HepG2 (cell line): ENCODE measurements around the gene LYPD4. TPM values are rescaled to one million over a fixed set of nuclear protein-coding genes. Genes with fewer than 3 reads are reported as not detected.
A peak's percentile ranks its signal among the peaks of the same experiment; 100 is the strongest.

ENCODE experiments used
- AKAP8 ChIP-seq: sonication (generic); formaldehyde crosslinking; IDR thresholded peaks from 2 replicates; pipeline ENCODE4 v1.5.1; 2020; ENCODE audit warnings: mild to moderate bottlenecking, missing genetic modification reagents
- ASH2L ChIP-seq: fragments of 300-600, 200-600 bp; sonication (generic); IDR thresholded peaks from 2 replicates; pipeline ENCODE4 v1.7.0; 2017; ENCODE audit warnings: low read depth, mild to moderate bottlenecking, moderate library complexity, mixed read lengths, low read length; ENCODE audit not compliant: insufficient read length
- PAX8 ChIP-seq: sonication (generic); formaldehyde crosslinking; IDR thresholded peaks from 2 replicates; pipeline ENCODE4 v1.8.0; 2022; ENCODE audit warnings: mild to moderate bottlenecking, missing genetic modification reagents, borderline replicate concordance
- U2AF2 ChIP-seq: fragments of 200-400 bp; formaldehyde crosslinking; IDR thresholded peaks from 2 replicates; pipeline ENCODE4 v1.6.1; 2017; ENCODE audit warnings: low read depth, mild to moderate bottlenecking, low read length
- ZNF331 ChIP-seq: sonication (generic); formaldehyde crosslinking; IDR thresholded peaks from 2 replicates; pipeline ENCODE4 v1.4.0; 2020; ENCODE audit warnings: missing genetic modification reagents
- ZNF784 ChIP-seq: sonication (generic); formaldehyde crosslinking; IDR thresholded peaks from 2 replicates; pipeline ENCODE4 v1.5.1; 2020; ENCODE audit warnings: missing genetic modification reagents, mild to moderate bottlenecking, borderline replicate concordance
- polyA plus RNA-seq, 8 experiments: library from polyadenylated mRNA; depleted of rRNA in 3 of 8; stranded (reverse) in 7 of 8; unstranded in 1 of 8; fragments of >200 nt; fragmentation: Illumina TruSeq in 4 of 8; extraction: Trizol in 4 of 8; gene quantifications; 2 replicates each; pipeline versions ENCODE4 v1.2.1 to v1.2.3, GENCODE V29; 2011 to 2016; ENCODE audit warnings: low read depth in 4 of 8, missing spikeins in 1 of 8, mixed read lengths in 1 of 8; ENCODE audit not compliant: insufficient read depth in 1 of 8
- total RNA-seq, 5 experiments: library from RNA; depleted of rRNA; stranded (reverse); fragments of >200 nt; fragmentation: Illumina TruSeq; extraction: Trizol; gene quantifications; 2 replicates each; pipeline ENCODE4 v1.2.3, GENCODE V29; 2016; ENCODE audit warnings: low read depth in 1 of 5
- TF ChIP-seq, protein P1 (sequence below): IDR thresholded peaks from 2 replicates; pipeline ENCODE4 v1.6.1; 2016; ENCODE audit warnings: missing genetic modification reagents, missing compliant biosample characterization
- TF ChIP-seq, protein P2 (sequence below): sonication (generic); formaldehyde crosslinking; IDR thresholded peaks from 2 replicates; pipeline ENCODE4 v1.5.0; 2020; ENCODE audit warnings: mild to moderate bottlenecking, missing genetic modification reagents, borderline replicate concordance
- TF ChIP-seq, protein P3 (sequence below): sonication (generic); formaldehyde crosslinking; IDR thresholded peaks from 2 replicates; pipeline ENCODE4 v1.5.1; 2020; ENCODE audit warnings: mild to moderate bottlenecking, missing genetic modification reagents, moderate library complexity
- TF ChIP-seq, protein P4 (sequence below): sonication (generic); formaldehyde crosslinking; IDR thresholded peaks from 2 replicates; pipeline ENCODE4 v1.4.0; 2020; ENCODE audit warnings: missing genetic modification reagents

LYPD4 gene
- total and polyA plus RNA-seq, 2 of the 13 experiments (the other 11 are each of a cell fraction or from before 2014, with no cell fraction given) = not detected

GRCh38 chr19:41871573-41872383, 27.3 kb upstream of the LYPD4 start (continued):
- TF ChIP-seq, protein P1, sequence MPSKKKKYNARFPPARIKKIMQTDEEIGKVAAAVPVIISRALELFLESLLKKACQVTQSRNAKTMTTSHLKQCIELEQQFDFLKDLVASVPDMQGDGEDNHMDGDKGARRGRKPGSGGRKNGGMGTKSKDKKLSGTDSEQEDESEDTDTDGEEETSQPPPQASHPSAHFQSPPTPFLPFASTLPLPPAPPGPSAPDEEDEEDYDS (CRISPR knock-in tag) = no peak
- TF ChIP-seq ASH2L (no peak), AKAP8 (peak; percentile 95), ZNF784 (no peak), U2AF2 (no peak), PAX8 (no peak), ZNF331 (CRISPR knock-in tag) (no peak)
- TF ChIP-seq, protein P2, sequence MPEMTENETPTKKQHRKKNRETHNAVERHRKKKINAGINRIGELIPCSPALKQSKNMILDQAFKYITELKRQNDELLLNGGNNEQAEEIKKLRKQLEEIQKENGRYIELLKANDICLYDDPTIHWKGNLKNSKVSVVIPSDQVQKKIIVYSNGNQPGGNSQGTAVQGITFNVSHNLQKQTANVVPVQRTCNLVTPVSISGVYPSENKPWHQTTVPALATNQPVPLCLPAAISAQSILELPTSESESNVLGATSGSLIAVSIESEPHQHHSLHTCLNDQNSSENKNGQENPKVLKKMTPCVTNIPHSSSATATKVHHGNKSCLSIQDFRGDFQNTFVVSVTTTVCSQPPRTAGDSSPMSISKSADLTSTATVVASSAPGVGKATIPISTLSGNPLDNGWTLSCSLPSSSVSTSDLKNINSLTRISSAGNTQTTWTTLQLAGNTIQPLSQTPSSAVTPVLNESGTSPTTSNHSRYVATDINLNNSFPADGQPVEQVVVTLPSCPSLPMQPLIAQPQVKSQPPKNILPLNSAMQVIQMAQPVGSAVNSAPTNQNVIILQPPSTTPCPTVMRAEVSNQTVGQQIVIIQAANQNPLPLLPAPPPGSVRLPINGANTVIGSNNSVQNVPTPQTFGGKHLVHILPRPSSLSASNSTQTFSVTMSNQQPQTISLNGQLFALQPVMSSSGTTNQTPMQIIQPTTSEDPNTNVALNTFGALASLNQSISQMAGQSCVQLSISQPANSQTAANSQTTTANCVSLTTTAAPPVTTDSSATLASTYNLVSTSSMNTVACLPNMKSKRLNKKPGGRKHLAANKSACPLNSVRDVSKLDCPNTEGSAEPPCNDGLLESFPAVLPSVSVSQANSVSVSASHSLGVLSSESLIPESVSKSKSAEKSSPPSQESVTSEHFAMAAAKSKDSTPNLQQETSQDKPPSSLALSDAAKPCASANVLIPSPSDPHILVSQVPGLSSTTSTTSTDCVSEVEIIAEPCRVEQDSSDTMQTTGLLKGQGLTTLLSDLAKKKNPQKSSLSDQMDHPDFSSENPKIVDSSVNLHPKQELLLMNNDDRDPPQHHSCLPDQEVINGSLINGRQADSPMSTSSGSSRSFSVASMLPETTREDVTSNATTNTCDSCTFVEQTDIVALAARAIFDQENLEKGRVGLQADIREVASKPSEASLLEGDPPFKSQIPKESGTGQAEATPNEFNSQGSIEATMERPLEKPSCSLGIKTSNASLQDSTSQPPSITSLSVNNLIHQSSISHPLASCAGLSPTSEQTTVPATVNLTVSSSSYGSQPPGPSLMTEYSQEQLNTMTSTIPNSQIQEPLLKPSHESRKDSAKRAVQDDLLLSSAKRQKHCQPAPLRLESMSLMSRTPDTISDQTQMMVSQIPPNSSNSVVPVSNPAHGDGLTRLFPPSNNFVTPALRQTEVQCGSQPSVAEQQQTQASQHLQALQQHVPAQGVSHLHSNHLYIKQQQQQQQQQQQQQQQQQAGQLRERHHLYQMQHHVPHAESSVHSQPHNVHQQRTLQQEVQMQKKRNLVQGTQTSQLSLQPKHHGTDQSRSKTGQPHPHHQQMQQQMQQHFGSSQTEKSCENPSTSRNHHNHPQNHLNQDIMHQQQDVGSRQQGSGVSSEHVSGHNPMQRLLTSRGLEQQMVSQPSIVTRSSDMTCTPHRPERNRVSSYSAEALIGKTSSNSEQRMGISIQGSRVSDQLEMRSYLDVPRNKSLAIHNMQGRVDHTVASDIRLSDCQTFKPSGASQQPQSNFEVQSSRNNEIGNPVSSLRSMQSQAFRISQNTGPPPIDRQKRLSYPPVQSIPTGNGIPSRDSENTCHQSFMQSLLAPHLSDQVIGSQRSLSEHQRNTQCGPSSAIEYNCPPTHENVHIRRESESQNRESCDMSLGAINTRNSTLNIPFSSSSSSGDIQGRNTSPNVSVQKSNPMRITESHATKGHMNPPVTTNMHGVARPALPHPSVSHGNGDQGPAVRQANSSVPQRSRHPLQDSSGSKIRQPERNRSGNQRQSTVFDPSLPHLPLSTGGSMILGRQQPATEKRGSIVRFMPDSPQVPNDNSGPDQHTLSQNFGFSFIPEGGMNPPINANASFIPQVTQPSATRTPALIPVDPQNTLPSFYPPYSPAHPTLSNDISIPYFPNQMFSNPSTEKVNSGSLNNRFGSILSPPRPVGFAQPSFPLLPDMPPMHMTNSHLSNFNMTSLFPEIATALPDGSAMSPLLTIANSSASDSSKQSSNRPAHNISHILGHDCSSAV = no peak
- TF ChIP-seq, protein P3, sequence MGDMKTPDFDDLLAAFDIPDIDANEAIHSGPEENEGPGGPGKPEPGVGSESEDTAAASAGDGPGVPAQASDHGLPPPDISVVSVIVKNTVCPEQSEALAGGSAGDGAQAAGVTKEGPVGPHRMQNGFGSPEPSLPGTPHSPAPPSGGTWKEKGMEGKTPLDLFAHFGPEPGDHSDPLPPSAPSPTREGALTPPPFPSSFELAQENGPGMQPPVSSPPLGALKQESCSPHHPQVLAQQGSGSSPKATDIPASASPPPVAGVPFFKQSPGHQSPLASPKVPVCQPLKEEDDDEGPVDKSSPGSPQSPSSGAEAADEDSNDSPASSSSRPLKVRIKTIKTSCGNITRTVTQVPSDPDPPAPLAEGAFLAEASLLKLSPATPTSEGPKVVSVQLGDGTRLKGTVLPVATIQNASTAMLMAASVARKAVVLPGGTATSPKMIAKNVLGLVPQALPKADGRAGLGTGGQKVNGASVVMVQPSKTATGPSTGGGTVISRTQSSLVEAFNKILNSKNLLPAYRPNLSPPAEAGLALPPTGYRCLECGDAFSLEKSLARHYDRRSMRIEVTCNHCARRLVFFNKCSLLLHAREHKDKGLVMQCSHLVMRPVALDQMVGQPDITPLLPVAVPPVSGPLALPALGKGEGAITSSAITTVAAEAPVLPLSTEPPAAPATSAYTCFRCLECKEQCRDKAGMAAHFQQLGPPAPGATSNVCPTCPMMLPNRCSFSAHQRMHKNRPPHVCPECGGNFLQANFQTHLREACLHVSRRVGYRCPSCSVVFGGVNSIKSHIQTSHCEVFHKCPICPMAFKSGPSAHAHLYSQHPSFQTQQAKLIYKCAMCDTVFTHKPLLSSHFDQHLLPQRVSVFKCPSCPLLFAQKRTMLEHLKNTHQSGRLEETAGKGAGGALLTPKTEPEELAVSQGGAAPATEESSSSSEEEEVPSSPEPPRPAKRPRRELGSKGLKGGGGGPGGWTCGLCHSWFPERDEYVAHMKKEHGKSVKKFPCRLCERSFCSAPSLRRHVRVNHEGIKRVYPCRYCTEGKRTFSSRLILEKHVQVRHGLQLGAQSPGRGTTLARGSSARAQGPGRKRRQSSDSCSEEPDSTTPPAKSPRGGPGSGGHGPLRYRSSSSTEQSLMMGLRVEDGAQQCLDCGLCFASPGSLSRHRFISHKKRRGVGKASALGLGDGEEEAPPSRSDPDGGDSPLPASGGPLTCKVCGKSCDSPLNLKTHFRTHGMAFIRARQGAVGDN (CRISPR knock-in tag) = peak; percentile 46
- TF ChIP-seq, protein P4, sequence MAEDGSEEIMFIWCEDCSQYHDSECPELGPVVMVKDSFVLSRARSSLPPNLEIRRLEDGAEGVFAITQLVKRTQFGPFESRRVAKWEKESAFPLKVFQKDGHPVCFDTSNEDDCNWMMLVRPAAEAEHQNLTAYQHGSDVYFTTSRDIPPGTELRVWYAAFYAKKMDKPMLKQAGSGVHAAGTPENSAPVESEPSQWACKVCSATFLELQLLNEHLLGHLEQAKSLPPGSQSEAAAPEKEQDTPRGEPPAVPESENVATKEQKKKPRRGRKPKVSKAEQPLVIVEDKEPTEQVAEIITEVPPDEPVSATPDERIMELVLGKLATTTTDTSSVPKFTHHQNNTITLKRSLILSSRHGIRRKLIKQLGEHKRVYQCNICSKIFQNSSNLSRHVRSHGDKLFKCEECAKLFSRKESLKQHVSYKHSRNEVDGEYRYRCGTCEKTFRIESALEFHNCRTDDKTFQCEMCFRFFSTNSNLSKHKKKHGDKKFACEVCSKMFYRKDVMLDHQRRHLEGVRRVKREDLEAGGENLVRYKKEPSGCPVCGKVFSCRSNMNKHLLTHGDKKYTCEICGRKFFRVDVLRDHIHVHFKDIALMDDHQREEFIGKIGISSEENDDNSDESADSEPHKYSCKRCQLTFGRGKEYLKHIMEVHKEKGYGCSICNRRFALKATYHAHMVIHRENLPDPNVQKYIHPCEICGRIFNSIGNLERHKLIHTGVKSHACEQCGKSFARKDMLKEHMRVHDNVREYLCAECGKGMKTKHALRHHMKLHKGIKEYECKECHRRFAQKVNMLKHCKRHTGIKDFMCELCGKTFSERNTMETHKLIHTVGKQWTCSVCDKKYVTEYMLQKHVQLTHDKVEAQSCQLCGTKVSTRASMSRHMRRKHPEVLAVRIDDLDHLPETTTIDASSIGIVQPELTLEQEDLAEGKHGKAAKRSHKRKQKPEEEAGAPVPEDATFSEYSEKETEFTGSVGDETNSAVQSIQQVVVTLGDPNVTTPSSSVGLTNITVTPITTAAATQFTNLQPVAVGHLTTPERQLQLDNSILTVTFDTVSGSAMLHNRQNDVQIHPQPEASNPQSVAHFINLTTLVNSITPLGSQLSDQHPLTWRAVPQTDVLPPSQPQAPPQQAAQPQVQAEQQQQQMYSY = no peak
